NCI-H1694 (cell line): ENCODE data around the gene GYPB.
"Not testable (repeated sequence)": the region's sequence is repeated elsewhere in the genome, so short reads cannot be mapped to it uniquely, and the experiment has no call there.

Experiments
- DNase-seq: peaks from one replicate; lab custom pipeline; 2025; lab: John Stamatoyannopoulos, UW

GYPB gene

GRCh38 chr4:144008602-144009001, 10.6 kb downstream of the GYPB start:
- DNase-seq, result not testable (repeated sequence)

- DNase-seq, result not testable (repeated sequence)
Observed at GRCh38 chr4:144007960-144008359, 11.2 kb downstream of the GYPB start.

GRCh38 chr4:144006200-144006803, 12.9 kb downstream of the GYPB start:
- peak; percentile 0 for DNase-seq

GRCh38 chr4:144005558-144005953, 13.6 kb downstream of the GYPB start:
- DNase-seq, result not testable (repeated sequence)

- DNase-seq, result not testable (repeated sequence)
Observed at GRCh38 chr4:144004868-144005557, 14.2 kb downstream of the GYPB start.

GRCh38 chr4:144003890-144004265, 15.3 kb downstream of the GYPB start:
- DNase-seq, result not testable (repeated sequence)

GRCh38 chr4:144003205-144003889, 15.8 kb downstream of the GYPB start:
- not testable (repeated sequence) for DNase-seq

GRCh38 chr4:144000331-144000995, 18.7 kb downstream of the GYPB start:
- DNase-seq, result not testable (repeated sequence)

GRCh38 chr4:143996193-143996592, 23.0 kb downstream of the GYPB start:
- DNase-seq, result not testable (repeated sequence)

GRCh38 chr4:143991761-143992160, 27.4 kb downstream of the GYPB start:
- not testable (repeated sequence) for DNase-seq

GRCh38 chr4:143990717-143991116, 28.5 kb downstream of the GYPB start:
- not testable (repeated sequence) for DNase-seq

- no peak for DNase-seq
Observed at GRCh38 chr4:143986180-143986579, 33.0 kb downstream of the GYPB start.

GRCh38 chr4:143980776-143981175, 38.4 kb downstream of the GYPB start:
- DNase-seq, result not testable (repeated sequence)

- not testable (repeated sequence) for DNase-seq
Observed at GRCh38 chr4:143975527-143975926, 43.7 kb downstream of the GYPB start.

- DNase-seq, result not testable (repeated sequence)
Observed at GRCh38 chr4:143974021-143974420, 45.2 kb downstream of the GYPB start.

GRCh38 chr4:143961075-143961474, 58.1 kb downstream of the GYPB start:
- DNase-seq, result no peak

- DNase-seq, result not testable (repeated sequence)
Observed at GRCh38 chr4:143955306-143955705, 63.9 kb downstream of the GYPB start.

- DNase-seq, result not testable (repeated sequence)
Observed at GRCh38 chr4:143951458-143951972, 67.7 kb downstream of the GYPB start.

GRCh38 chr4:143950967-143951366, 68.2 kb downstream of the GYPB start:
- not testable (repeated sequence) for DNase-seq

- not testable (repeated sequence) for DNase-seq
Observed at GRCh38 chr4:143950185-143950584, 69.0 kb downstream of the GYPB start.

- DNase-seq, result not testable (repeated sequence)
Observed at GRCh38 chr4:143947493-143947892, 71.7 kb downstream of the GYPB start.
